GM23248 (cell line): ENCODE results near the gene MBD3L4.

Experiments
- EZH2 ChIP-seq: fragments of 200-600 bp; sonication (generic); IDR thresholded peaks from 2 replicates; pipeline ENCODE4 v1.6.1; 2018; ENCODE audit warnings: antibody characterized with exemption, mild to moderate bottlenecking; ENCODE audit not compliant: insufficient read depth, poor library complexity, severe bottlenecking
- EZH2phosphoT487 ChIP-seq: fragments of 200-600 bp; sonication (generic); IDR thresholded peaks from 2 replicates; pipeline ENCODE4 v1.6.1; 2018; ENCODE audit warnings: antibody characterized with exemption, moderate library complexity, mild to moderate bottlenecking, low read depth; ENCODE audit not compliant: insufficient read depth

- TF ChIP-seq EZH2 (no peak), EZH2phosphoT487 (no peak)
Observed at GRCh38 chr19:7000333-7000732, 39.6 kb downstream of the MBD3L4 start.
